PC-9 (cell line): ENCODE results near the gene DMXL1. TPM values are rescaled to one million over a fixed set of nuclear protein-coding genes. Genes with fewer than 3 reads are reported as not detected.

Experiments
- BruUV-seq: library from RNA; stranded (reverse); fragments of 400-500 nt; replicated peaks from 2 replicates; lab custom pipeline; 2021; lab: Mats Ljungman, UMichigan
- CTCF ChIA-PET: fragments of 300-600 bp; sonication (Branson Sonifier 250); formaldehyde crosslinking; loops from one replicate; lab custom pipeline; 2022; ENCODE audit warnings: antibody characterized with exemption; lab: Charles Lee
- POLR2A ChIA-PET: fragments of 300-600 bp; sonication (Branson Sonifier 250); formaldehyde crosslinking; loops from one replicate; lab custom pipeline; 2022; ENCODE audit warnings: antibody characterized with exemption; ENCODE audit not compliant: unreplicated experiment; lab: Charles Lee
- DNase-seq, 2 experiments: peaks; one replicate each; pipeline versions ENCODE4 v3.0.0 to v3.0.0-alpha.2; 2015 to 2022; ENCODE audit warnings: mixed read lengths in 1 of 2
- H2AFZ ChIP-seq: fragments of 200-600 bp; sonication (generic); 2 replicates; pipeline ENCODE4 v1.8.1; 2017; ENCODE audit warnings: antibody characterized with exemption
- H3F3A ChIP-seq: fragments of 200-600 bp; sonication (generic); 2 replicates; pipeline ENCODE4 v1.8.1; 2017; ENCODE audit warnings: antibody characterized with exemption, mild to moderate bottlenecking, low read depth; ENCODE audit not compliant: insufficient read depth
- H3K27ac ChIP-seq: fragments of 200-600 bp; sonication (generic); 2 replicates; pipeline ENCODE4 v1.6.1; 2016; ENCODE audit warnings: mixed run types
- H3K27me3 ChIP-seq: fragments of 200-600 bp; sonication (generic); 2 replicates; pipeline ENCODE4 v1.6.1; 2016; ENCODE audit warnings: low read depth, mixed run types; ENCODE audit not compliant: insufficient read depth
- H3K36me3 ChIP-seq: fragments of 200-600 bp; sonication (generic); 2 replicates; pipeline ENCODE4 v1.6.1; 2016; ENCODE audit warnings: low read depth, mixed run types
- H3K4me1 ChIP-seq: fragments of 200-600 bp; sonication (generic); replicated peaks from 2 replicates; pipeline ENCODE4 v1.6.1; 2016; ENCODE audit warnings: mixed run types; ENCODE audit not compliant: insufficient read depth
- H3K4me2 ChIP-seq: fragments of 200-600 bp; sonication (generic); 2 replicates; pipeline ENCODE4 v1.6.1; 2017; ENCODE audit warnings: mixed run types
- H3K4me3 ChIP-seq: fragments of 200-600 bp; sonication (generic); 2 replicates; pipeline ENCODE4 v1.6.1; 2016; ENCODE audit warnings: mixed run types
- H3K79me2 ChIP-seq: fragments of 200-600 bp; sonication (generic); 2 replicates; pipeline ENCODE4 v1.6.1; 2017; ENCODE audit warnings: low read depth, mixed run types
- H3K9me2 ChIP-seq: fragments of 200-600 bp; sonication (generic); 2 replicates; pipeline ENCODE4 v1.8.1; 2017; ENCODE audit warnings: mild to moderate bottlenecking; ENCODE audit not compliant: insufficient read depth
- H3K9me3 ChIP-seq: fragments of 200-600 bp; sonication (generic); 2 replicates; pipeline ENCODE4 v1.8.1; 2016; ENCODE audit warnings: low read depth; ENCODE audit not compliant: insufficient read depth
- H4K20me1 ChIP-seq: fragments of 200-600 bp; sonication (generic); 2 replicates; pipeline ENCODE4 v1.8.1; 2017; ENCODE audit not compliant: insufficient read depth
- CTCF ChIP-seq: fragments of 200-600 bp; sonication (generic); conservative IDR thresholded peaks from 2 replicates; pipeline ENCODE4 v1.6.1; 2017; ENCODE audit warnings: mixed run types, antibody characterized with exemption, mild to moderate bottlenecking, moderate library complexity
- EZH2 ChIP-seq: fragments of 200-600 bp; sonication (generic); IDR thresholded peaks from 2 replicates; pipeline ENCODE4 v1.8.0; 2017; ENCODE audit warnings: antibody characterized with exemption, low read depth
- intact Hi-C: fragments of 100-400 bp; cut with micrococcal nuclease; formaldehyde crosslinking; loops from one replicate; pipeline ENCODE4 v1.10.0; 2022; ENCODE audit not compliant: unreplicated experiment
- total RNA-seq: library from RNA; stranded (reverse); gene quantifications from 2 replicates; pipeline ENCODE4 v1.2.3, GENCODE V29; 2021

DMXL1 gene
- total RNA-seq, 1 experiment from 2014 or later = 27.3 TPM

- Histone ChIP-seq H3K9me2 (no peaks in the 10 kb centered on the region), H3K36me3 (no peaks in the 10 kb centered on the region), H3K4me2 (no peak overlapping the region), H3K9me3 (no peaks in the 10 kb centered on the region), H3K27ac (no peak overlapping the region), H3K27me3 (no peaks in the 10 kb centered on the region), H3K4me3 (no peak overlapping the region), H2AFZ (no peak overlapping the region), H4K20me1 (no peaks in the 10 kb centered on the region), H3F3A (no peaks in the 10 kb centered on the region), H3K79me2 (peaks cover 39% of the 10 kb centered on the region), H3K4me1 (no peaks in the 10 kb centered on the region)
- no peak for DNase-seq
- no peak for TF ChIP-seq CTCF
- no peak for TF ChIP-seq EZH2
- CTCF ChIA-PET = no interaction called here
- intact Hi-C loops = no loop called here
- no TSS peak for BruUV-seq
- POLR2A ChIA-PET = no interaction called here
Measured at GRCh38 chr5:119080936-119081335, 10.0 kb downstream of the DMXL1 start.

- Histone ChIP-seq H4K20me1 (no peaks in the 10 kb centered on the region), H3K4me3 (no peak overlapping the region), H2AFZ (no peak overlapping the region), H3K36me3 (no peaks in the 10 kb centered on the region), H3K9me3 (no peaks in the 10 kb centered on the region), H3K27ac (no peak overlapping the region), H3K9me2 (no peaks in the 10 kb centered on the region), H3K4me1 (no peaks in the 10 kb centered on the region), H3K4me2 (no peak overlapping the region), H3K79me2 (peaks cover 28% of the 10 kb centered on the region), H3K27me3 (no peaks in the 10 kb centered on the region), H3F3A (no peaks in the 10 kb centered on the region)
- CTCF ChIA-PET = no interaction called here
- POLR2A ChIA-PET = no interaction called here
- DNase-seq = no peak
- intact Hi-C loops = no loop called here
- no TSS peak for BruUV-seq
- TF ChIP-seq CTCF (no peak), EZH2 (no peak)
Measured at GRCh38 chr5:119082691-119083090, 11.8 kb downstream of the DMXL1 start.

- no TSS peak for BruUV-seq
- TF ChIP-seq CTCF = no peak
- no peak for TF ChIP-seq EZH2
- no peak for DNase-seq
- Histone ChIP-seq H2AFZ (no peak overlapping the region), H3K4me2 (no peak overlapping the region), H3K4me3 (no peak overlapping the region), H3K9me3 (no peaks in the 10 kb centered on the region), H3K27ac (no peak overlapping the region), H3K4me1 (no peaks in the 10 kb centered on the region), H3K36me3 (no peaks in the 10 kb centered on the region), H3K9me2 (no peaks in the 10 kb centered on the region), H3K27me3 (no peaks in the 10 kb centered on the region), H3F3A (no peaks in the 10 kb centered on the region), H3K79me2 (peaks cover 18% of the 10 kb centered on the region; the same call in 1 of the 2 replicates), H4K20me1 (peaks cover 3% of the 10 kb centered on the region; the same call in 1 of the 2 replicates)
- ChIA-PET POLR2A (no interaction called here), CTCF (no interaction called here)
- intact Hi-C loops = no loop called here
Measured at GRCh38 chr5:119083679-119084078, 12.8 kb downstream of the DMXL1 start.
